ENCODE results near the gene ATP8B4. TPM values are rescaled to one million over a fixed set of nuclear protein-coding genes. Genes with fewer than 3 reads are reported as not detected.

The ATP8B4 gene
- total RNA-seq, 2 donors from 2014 or later = 16.8 to 16.9 TPM

DNA sequence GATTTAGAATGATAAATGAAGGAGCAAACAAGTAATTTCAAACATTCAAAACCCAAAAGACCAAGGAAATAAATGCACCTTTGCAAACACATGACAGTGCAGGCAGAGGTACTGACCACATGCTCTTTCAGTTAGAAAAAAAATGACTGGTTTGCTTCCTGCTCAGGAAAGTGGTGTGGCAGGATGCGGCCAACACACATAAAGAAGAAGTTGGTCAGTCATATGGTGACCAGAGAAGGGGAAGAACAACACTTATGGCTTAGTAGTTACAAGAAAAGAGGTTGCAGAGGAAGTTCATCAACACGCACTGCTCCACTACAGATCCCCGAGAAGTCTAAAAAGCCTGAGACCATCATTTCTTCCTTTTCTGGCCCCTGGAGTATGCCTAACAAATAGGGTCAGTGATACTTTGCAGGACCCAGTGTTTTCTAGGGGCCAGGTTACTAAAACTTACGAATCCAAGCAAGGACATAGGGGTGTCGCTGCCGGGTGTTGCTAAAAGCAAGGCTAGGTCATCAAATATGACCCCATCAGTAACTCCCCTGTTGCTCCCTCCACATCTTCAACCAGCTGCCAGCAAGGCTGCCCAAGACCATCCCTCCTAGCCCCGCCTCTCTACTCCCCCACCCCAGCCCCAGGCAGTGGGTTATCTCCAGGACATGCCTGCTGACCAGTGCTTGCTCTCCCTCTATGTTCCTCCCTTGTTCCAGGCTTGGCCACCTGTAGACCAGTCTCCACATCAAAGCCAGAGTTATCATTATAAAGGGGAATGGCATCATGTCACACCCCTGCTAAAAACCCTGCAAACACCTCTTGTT lies 11.2 kb downstream of the ATP8B4 start:
- no peak for ATAC-seq (ENCODE audit: insufficient number of reproducible peaks, low FRiP score, low read depth)

GRCh38 chr15:50107157-50107556 lies 11.9 kb downstream of the ATP8B4 start:
- peak overlapping the region in 1 of 2 donors; percentile 12 for H3K27ac ChIP-seq
- no peak for DNase-seq (ENCODE audit: low spot score)
- H3K4me3 ChIP-seq = no peak overlapping the region
- H3K27me3 ChIP-seq (replicated peaks; ENCODE audit: insufficient read depth) = no peaks in the 10 kb centered on the region
- no peak for ATAC-seq (ENCODE audit: insufficient number of reproducible peaks, low FRiP score, low read depth)
- H3K36me3 ChIP-seq = no peaks in the 10 kb centered on the region
- no peaks in the 10 kb centered on the region for H3K9me3 ChIP-seq
- H3K4me1 ChIP-seq (ENCODE audit: control insufficient read depth in 1 of 2, low read depth in 2 of 2) = peaks cover 13 to 15% of the 10 kb centered on the region in 2 donors
- no peak for TF ChIP-seq CTCF (IDR thresholded peaks at IDR 0.05)

More for the DNA sequence above, 11.2 kb downstream of the ATP8B4 start:
- Histone ChIP-seq H3K27me3 (replicated peaks; ENCODE audit: insufficient read depth) (no peaks in the 10 kb centered on the region), H3K27ac (peak overlapping the region in 1 of 2 donors; percentile 34), H3K36me3 (no peaks in the 10 kb centered on the region), H3K4me3 (no peak overlapping the region), H3K9me3 (no peaks in the 10 kb centered on the region), H3K4me1 (ENCODE audit: control insufficient read depth in 1 of 2, low read depth in 2 of 2) (peaks cover 13 to 15% of the 10 kb centered on the region in 2 donors)
- TF ChIP-seq CTCF (IDR thresholded peaks at IDR 0.05) = no peak
- DNase-seq (ENCODE audit: low spot score) = no peak

GRCh38 chr15:50106457-50106856 lies 12.6 kb downstream of the ATP8B4 start:
- no peak for TF ChIP-seq CTCF (IDR thresholded peaks at IDR 0.05)
- Histone ChIP-seq H3K36me3 (no peaks in the 10 kb centered on the region), H3K4me1 (ENCODE audit: control insufficient read depth in 1 of 2, low read depth in 2 of 2) (peaks cover 13 to 14% of the 10 kb centered on the region in 2 donors), H3K27me3 (replicated peaks; ENCODE audit: insufficient read depth) (no peaks in the 10 kb centered on the region), H3K9me3 (no peaks in the 10 kb centered on the region), H3K27ac (no peak overlapping the region), H3K4me3 (no peak overlapping the region)
- DNase-seq (ENCODE audit: low spot score) (no peak), ATAC-seq (ENCODE audit: insufficient number of reproducible peaks, low FRiP score, low read depth) (no peak)

DNA sequence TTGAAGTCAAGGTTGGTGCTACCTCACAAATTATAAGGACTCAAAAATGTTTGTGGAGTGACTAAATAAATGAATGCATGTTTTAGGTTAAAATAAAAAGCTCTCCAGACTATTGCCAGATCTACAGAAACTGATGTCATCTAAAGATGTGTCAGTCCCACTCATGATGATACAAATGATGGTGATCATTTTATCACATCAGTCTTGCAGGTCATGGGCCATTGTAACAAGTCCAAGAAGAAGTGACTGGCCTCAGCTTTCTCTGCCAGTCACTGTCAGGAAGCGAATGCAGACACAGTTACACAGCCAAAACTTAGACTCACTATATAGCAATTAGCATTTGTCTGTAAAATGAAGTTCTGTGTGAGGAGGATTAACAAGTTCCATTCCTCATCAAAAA lies 18.5 kb downstream of the ATP8B4 start:
- Histone ChIP-seq H3K9me3 (no peaks in the 10 kb centered on the region), H3K27me3 (replicated peaks; ENCODE audit: insufficient read depth) (no peaks in the 10 kb centered on the region), H3K4me3 (no peak overlapping the region), H3K36me3 (no peaks in the 10 kb centered on the region), H3K4me1 (ENCODE audit: control insufficient read depth in 1 of 2, low read depth in 2 of 2) (no peaks in the 10 kb centered on the region), H3K27ac (no peak overlapping the region)
- ATAC-seq (ENCODE audit: insufficient number of reproducible peaks, low FRiP score, low read depth) (no peak), DNase-seq (ENCODE audit: low spot score) (no peak)
- TF ChIP-seq CTCF (IDR thresholded peaks at IDR 0.05) = no peak

DNA sequence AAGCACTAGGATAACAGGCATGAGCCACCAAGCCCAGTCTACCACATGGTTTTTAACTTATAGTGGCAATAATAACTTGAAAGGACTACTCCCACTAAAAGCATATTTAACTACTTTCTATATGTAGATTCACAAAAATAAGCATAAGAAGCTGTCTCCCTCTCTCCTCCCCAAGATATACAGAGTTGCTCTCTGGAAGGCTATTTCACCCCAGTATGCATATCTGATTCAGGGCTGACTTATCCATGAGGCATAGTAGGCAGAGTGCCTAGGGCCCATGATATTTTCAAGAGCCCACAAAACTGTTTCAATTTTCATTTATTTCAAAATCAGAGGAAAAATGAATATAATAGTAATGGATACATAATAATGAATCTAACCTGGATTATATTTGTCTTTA lies 20.5 kb downstream of the ATP8B4 start:
- Histone ChIP-seq H3K36me3 (no peaks in the 10 kb centered on the region), H3K27ac (no peak overlapping the region), H3K27me3 (replicated peaks; ENCODE audit: insufficient read depth) (no peaks in the 10 kb centered on the region), H3K4me3 (no peak overlapping the region), H3K9me3 (no peaks in the 10 kb centered on the region), H3K4me1 (ENCODE audit: control insufficient read depth in 1 of 2, low read depth in 2 of 2) (no peaks in the 10 kb centered on the region)
- no peak for ATAC-seq (ENCODE audit: insufficient number of reproducible peaks, low FRiP score, low read depth)
- no peak for DNase-seq (ENCODE audit: low spot score)
- no peak for TF ChIP-seq CTCF (IDR thresholded peaks at IDR 0.05)
